Activated CD8-positive, alpha-beta memory T cell treated with anti-CD3 and anti-CD28 coated beads, Interleukin-2, amount 50 U/mL, for 4 hours (primary cell): Measurements from ENCODE around the gene GSTA5.
"Not testable (repeated sequence)": the region's sequence is repeated elsewhere in the genome, so short reads cannot be mapped to it uniquely, and the experiment has no call there.

Experiments used
- DNase-seq: peaks from one replicate; pipeline ENCODE4 v3.0.0-alpha.2; 2020

Gene GSTA5

GRCh38 chr6:52830869-52831268 lies 9.7 kb downstream of the GSTA5 start:
- DNase-seq = not testable (repeated sequence)

DNA sequence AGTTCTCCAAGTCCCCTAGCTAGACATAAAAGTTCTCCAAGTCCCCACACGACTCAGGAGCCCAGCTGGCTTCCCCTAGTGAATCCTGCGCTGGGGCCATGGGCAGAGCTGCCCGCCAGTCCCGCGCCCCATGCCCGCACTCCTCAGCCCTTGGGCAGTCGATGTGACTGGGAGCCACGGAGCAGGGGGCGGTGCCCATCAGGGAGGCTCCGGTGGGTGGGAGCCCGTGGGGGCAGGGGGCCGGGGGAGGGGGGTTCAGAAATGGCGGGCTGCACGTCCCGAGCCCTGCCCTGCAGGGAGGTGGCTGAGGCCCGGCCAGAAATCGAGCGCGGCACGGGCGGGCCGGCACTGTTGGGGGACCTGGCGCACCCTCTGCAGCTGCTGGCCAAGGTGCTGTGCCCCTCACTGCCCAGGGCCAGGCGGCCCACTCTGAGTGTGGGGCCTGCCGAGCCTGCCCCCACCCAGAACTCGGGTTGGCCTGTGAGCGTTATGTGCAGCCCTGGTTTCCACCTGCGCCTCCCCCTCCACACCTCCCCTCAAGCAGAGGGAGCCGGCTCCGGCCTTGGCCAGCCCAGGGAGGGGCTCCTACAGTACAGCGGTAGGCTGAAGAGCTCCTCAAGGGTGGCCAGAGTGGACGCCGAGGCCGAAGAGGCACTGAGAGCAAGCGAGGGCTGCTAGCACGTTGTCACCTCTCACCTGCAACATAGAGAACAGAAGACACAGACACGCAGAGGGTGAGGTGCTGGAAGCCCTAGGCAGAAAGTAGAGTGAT lies 11.4 kb downstream of the GSTA5 start:
- DNase-seq = no peak

DNA sequence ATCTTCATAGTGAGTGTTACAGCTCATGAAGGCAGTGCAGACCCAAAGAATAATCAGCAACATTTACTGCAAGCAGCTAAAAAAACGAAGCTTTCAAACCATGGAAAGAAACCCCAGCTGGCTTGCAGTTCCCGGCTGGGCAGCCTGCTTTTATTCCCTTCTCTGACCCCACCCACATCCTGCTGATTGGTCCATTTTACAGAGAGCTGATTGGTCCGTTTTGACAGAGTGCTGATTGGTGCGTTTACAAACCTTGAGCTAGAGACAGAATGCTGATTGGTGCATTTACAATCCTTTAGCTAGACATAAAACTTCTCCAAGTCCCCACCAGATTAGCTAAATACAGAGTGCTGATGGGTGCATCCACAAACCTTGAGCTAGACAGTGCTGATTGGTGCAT lies 12.0 kb downstream of the GSTA5 start:
- DNase-seq = not testable (repeated sequence)

GRCh38 chr6:52827073-52827783 lies 13.4 kb downstream of the GSTA5 start:
- not testable (repeated sequence) for DNase-seq

DNA sequence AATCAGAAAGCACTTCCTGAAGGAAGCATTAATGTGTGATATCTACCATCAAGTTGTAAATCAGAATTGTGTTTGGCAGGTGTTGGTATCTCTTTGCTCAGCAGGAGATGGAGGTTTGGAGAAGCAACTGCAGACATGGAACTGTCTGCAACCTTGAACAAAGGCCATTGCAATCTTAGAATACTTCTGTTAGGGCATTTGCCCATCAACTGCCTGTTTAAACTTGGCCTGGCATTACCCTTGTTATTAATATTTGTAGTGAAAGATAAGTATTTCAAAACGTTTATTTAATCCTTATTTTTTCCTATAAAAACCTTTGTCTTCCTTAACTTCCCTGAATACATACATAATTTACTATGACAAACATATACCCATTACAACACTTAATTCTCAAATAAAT lies 14.1 kb downstream of the GSTA5 start:
- DNase-seq = no peak

DNA sequence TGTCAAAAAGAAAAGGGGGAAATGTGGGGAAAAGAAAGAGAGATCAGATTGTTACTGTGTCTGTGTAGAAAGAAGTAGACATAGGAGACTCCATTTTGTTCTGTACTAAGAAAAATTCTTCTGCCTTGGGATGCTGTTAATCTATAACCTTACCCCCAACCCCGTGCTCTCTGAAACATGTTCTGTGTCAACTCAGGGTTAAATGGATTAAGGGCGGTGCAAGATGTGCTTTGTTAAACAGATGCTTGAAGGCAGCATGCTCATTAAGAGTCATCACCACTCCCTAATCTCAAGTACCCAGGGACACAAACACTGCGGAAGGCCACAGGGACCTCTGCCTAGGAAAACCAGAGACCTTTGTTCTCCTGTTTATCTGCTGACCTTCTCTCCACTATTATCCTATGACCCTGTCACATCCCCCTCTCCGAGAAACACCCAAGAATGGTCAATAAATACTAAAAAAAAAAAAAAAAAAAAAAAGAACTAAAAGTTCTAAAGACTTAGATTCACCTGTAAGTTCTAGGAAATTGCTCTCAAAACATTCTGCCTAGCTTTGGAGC lies 14.6 kb downstream of the GSTA5 start:
- DNase-seq = not testable (repeated sequence)

- DNase-seq = not testable (repeated sequence)
These were observed 15.3 kb downstream of the GSTA5 start for GRCh38 chr6:52825270-52825793.

- DNase-seq = no peak
These were observed 18.8 kb downstream of the GSTA5 start for GRCh38 chr6:52821842-52822241.

GRCh38 chr6:52820198-52820597 lies 20.4 kb downstream of the GSTA5 start:
- DNase-seq = no peak

DNA sequence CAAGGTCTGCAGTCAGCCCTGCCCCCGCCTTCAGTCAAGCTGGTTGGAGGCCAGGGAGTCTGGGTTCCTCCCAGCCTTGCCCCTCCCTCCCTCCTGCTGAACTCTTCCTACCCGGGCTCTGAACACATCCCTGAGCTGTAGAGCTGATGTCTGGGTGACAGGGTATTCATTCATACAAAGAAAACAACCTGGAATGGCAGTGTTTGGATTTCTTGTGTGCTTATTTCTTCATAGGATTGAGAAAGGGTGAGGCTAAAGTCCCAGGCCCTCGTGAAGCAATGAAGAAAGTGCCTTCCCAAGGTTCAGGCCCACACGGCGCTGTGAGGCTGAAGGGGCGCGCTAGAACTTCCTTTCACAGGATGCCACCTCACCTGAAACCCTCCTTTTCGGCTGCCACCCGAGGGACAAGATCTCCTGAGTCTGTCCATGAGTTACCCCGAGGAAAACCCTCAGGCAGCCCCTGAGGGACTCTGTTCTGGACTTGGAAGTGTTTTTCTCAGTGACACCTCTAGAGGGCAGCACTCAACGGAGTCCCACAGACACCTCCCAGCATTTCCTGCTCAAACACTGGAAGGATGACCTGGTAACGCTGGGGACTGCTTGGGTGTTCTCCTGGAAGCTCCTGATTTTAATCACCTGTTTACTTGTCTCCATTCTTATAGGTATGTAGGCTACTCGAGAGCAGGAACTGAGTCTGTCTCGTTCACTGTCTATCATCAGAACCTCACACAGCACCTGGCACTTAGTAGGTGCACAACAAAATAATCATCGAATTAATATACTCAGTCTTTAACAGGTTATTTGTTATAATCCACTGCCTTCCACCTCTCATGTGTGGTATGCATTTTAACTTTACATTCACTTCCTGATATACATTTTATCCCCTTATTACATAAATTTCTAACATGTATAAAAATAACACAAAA lies 25.2 kb downstream of the GSTA5 start:
- peak; percentile 24 for DNase-seq

DNA sequence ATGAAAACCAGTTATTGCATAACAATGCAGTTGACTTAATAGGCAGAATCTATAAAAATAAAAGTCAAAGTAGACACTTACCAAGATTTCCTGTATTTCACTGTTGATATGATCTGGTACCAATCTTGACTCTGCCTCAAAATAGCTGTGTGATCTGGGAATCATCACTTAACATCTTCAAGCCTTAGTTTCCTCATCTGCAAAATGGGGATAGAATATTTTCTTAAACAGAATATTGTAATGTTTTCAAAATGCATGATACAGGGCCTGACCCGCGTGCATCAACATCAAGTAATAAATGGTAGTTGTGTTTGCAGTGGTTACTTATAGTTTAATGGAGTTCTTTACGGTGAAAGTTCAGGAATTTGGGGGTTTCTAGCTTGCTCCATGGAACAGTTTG lies 26.1 kb downstream of the GSTA5 start:
- DNase-seq = not testable (repeated sequence)

GRCh38 chr6:52809777-52810176 lies 30.8 kb downstream of the GSTA5 start:
- DNase-seq = not testable (repeated sequence)

GRCh38 chr6:52808660-52809059 lies 32.0 kb downstream of the GSTA5 start:
- no peak for DNase-seq

DNA sequence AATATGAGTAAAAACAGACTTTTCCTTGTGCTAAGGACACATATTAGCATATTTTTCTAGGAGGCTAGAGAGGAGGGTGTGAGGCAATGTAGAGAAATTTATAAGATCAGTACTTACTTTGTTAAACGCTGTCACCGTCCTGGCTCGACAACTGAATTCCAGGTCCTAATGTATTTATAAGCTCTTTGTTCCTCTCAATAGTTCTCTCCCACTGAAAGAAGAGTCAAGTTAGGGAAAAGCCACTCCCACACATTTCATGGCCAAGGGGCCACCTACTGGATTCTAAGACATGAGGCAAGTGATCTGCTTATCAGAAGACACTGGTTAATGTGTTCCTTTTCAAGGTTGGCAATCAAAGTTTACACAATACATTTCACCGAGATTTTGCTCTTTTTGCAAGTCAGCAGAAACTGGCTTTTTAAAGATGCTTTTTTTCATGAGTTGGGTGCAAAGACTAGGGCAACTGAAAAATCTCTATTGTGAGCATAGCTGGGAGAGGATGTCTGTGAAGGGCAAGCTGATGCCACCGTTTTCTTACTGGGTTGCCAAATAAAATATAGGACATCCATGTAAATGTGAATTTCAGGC lies 36.9 kb downstream of the GSTA5 start, which contains the start of gene GSTA1:
TSS of gene GSTA1 (minus strand) at position 149 of the 588 bp plus-strand sequence. CDS start 4,549 bp downstream, outside the sequence.
- DNase-seq = not testable (repeated sequence)

DNA sequence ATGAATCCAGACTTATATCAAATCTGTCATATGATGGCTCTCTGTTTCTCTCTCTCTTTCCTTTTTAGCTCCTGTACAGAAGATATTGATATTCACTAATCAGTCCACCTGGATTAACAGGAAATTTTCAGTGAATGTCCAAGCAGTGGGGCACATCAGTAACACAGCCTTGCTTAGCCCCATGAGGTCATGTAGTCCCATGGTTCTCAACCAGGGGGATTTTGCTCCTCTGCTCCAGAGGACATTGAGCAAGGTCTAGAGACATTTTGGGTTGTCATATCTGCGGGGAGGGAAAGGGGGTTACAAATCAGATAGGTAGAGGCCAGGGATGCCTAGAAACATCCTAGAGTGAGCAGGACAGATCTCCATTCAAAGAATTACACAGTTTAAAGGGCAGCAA lies 37.8 kb downstream of the GSTA5 start:
- no peak for DNase-seq

DNA sequence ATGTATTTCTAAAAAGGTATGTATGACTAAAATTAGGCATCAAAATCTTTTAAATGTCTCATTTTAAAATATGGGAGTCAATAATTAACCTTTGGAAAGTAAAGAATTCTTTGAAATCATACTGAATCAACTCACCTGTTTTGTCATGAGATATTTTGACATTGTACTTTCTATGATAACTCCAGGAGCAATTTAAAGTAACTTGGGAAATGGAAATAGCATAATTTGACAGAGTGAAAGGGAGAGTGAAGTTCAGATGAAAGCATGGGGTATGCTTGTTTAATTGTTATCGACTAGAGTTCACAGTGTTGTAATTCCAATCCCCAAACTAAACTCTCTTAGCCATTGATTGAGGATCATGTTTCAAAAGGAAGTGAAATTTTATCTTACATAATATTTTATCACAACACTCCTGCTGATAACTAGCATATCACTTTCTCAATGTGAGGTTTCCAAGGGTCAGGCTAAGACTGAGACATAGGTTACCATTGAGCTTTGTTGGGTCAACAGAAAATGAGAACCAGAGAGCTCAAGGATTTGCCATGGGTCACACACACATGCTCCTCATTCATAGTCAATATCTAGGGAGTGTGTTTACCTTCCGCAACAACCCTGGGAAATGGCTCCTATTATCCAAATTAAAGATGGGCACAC lies 39.3 kb downstream of the GSTA5 start:
- DNase-seq = no peak

- DNase-seq = not testable (repeated sequence)
These were observed 41.3 kb downstream of the GSTA5 start for GRCh38 chr6:52799272-52799671.

- DNase-seq = not testable (repeated sequence)
These were observed 46.2 kb downstream of the GSTA5 start for GRCh38 chr6:52794366-52794765.

DNA sequence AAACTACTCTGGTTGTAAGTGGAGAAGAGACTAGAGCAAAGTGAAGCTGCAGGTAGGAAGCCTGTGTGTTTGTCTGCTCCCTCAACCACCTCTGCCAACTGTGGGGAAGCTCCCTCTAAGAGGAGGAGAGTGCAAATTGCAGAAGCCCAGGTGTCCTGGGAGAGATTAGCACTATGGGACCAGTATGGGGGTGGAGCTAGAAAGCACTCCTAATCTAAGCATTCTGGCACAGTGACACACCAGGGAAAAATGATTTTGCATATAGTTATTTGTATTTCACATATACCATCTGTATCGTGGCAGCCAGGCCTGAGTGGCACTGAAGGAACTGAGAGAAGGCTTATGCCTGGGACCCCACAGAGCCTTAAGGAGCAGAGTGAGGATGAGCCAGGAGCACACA lies 49.8 kb downstream of the GSTA5 start:
- no peak for DNase-seq

DNA sequence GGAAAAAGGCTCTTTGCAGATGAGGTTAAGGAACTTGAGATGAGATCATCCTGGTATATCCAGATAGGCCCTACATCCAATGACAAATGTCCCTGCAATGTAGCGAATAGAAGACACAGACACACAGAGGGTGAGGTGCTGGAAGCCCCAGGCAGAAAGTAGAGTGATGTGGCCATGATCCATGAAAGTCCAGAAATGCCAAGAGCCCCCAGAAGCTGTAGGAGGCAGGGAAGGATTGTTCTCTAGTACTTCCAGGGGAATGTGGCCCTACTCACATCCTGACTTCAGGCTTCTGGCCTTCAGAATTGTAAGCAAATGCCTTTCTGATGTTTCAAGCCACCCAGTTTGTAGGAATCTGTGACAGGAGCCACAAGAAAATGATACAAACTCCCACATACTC lies 51.0 kb downstream of the GSTA5 start:
- not testable (repeated sequence) for DNase-seq

DNA sequence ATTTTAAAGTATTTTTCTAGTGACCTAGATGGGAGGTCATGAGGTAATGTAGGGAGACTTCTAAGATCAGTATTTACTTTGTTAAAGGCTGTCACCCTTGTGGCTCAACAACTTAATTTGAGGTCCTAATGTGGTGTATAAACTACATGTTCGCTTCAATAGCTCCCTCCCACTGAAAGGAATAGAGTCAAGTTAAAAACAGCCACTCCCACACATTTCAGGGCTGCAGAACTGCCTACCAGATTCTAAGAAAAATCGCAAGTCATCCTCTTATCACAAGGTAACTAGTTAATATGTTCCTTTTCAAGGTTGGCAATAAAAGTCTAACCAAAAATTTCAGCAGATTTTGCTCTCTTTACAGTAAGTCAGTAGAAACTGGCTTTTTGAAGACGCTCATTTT lies 52.1 kb downstream of the GSTA5 start:
- DNase-seq = no peak

DNA sequence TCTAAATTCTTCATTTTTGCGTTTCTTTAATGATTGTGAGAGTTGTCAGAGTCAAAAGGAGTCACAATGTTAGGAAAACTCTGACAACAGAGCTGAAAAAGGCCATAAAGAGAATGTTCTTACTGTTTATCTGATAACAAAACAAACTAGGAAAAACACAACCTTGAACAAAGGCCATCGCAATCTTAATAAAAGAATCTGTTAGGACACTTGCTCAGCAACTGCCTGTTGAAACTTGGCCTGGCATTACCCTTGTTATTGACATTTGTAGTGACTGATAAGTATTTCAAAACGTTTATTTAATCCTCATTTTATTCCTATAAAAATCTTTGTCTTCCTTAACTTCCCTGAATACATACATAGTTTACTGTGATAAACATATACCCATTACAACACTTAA lies 52.7 kb downstream of the GSTA5 start:
- DNase-seq = no peak
